DOHH2 (cell line): ENCODE measurements around the gene DYNC2LI1.

Experiments used
- CTCF ChIP-seq: fragments of 200-600 bp; sonication (generic); IDR thresholded peaks from one replicate; pipeline ENCODE4 v1.5.1; 2014; ENCODE audit warnings: antibody characterized with exemption, mild to moderate bottlenecking, low read depth, low read length; ENCODE audit not compliant: poor library complexity, severe bottlenecking
- EZH2phosphoT487 ChIP-seq: fragments of 200-600 bp; sonication (generic); IDR thresholded peaks from 2 replicates; pipeline ENCODE4 v1.6.1; 2017; ENCODE audit warnings: borderline replicate concordance, mild to moderate bottlenecking, antibody characterized with exemption, low read length, moderate library complexity, mixed read lengths

GRCh38 chr2:43810452-43810851 lies 36.6 kb downstream of the DYNC2LI1 start:
- TF ChIP-seq CTCF (no peak), EZH2phosphoT487 (no peak)
